Umbilical cord (tissue), 2 donors: Measurements from ENCODE around the gene HEXB. TPM values are rescaled to one million over a fixed set of nuclear protein-coding genes. Genes with fewer than 3 reads are reported as not detected.

Experiments used
- DNase-seq: peaks from one replicate; pipeline ENCODE4 v3.0.0-alpha.2; 2015; ENCODE audit warnings: low spot score
- total RNA-seq: library from RNA; depleted of rRNA; stranded (reverse); fragments of >200 nt; gene quantifications from one replicate; pipeline ENCODE4 v1.2.3, GENCODE V29; 2014; ENCODE audit warnings: low replicate concordance; ENCODE audit not compliant: insufficient read depth

HEXB gene
- 67.2 TPM for total RNA-seq

DNA sequence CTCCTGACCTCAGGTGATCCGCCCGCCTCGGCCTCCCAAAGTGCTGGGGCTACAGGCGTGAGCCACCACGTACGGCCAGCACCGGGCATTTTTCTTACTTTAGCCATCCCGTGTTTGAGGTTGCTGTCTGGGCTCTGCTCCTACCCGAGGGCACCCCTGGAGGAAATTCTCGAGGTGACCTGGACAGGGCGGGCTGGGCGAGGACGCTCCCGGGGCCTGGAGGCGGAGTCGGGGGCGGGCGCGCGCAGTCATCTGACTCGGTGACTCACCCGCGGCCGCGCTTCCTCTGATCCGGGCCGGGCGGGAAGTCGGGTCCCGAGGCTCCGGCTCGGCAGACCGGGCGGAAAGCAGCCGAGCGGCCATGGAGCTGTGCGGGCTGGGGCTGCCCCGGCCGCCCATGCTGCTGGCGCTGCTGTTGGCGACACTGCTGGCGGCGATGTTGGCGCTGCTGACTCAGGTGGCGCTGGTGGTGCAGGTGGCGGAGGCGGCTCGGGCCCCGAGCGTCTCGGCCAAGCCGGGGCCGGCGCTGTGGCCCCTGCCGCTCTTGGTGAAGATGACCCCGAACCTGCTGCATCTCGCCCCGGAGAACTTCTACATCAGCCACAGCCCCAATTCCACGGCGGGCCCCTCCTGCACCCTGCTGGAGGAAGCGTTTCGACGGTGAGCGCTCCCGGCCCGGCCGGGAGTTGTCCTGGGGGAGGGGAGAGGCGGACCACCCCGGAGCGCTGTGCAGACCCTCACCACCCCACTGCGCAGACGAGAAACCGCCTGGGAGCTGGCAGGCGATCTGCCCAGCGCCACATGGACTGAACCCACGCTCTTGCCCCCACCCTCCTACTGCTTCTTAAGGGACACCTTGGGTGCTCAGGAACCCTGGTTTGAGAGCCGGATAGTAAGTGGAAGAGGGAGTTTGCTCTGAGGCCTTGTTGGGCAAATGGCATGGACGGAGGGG is at the start of gene HEXB:
HEXB (plus strand) TSS at position 334 of the 952 bp plus-strand sequence; CDS start at position 362, 28 bp downstream.
- peak; percentile 88 for DNase-seq

DNA sequence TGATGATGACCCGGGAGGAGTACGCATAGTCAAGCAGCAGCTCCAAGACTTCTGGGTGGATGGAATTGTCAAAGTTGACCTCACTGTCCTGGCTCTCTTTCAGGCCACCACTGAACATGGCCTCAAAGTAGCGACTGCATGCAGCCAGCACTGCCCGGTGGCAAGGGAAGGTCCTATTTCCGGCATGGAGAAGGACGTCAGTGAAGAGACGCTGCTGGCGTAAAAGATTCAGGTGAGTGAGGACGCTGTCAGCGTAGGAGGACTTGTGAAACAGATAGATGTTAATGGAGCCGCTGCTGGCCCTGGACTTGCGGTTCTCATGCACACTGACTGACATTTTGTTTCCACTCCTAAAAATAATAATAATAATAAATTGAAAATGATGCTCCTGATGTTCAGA is 48.9 kb upstream of the HEXB start:
- no peak for DNase-seq

DNA sequence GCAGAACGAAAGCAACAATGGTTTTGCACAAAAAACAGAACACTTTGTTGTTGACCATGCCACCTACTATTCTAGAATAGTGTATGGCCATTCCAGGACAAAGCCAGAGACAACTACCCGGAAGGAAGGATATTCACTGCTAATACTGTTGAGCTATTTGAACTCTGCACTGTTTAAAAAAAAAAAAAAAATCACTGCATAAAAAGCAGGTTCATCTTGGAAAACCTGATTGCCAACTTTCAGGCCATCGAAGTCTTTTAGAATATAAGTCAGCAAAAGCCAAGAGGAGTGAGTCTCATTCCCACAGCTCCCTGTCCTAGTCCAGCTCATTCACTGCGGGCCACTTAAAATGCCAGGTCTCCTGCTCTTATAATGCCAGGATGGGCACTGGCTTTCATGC is 48.5 kb upstream of the HEXB start:
- no peak for DNase-seq

DNA sequence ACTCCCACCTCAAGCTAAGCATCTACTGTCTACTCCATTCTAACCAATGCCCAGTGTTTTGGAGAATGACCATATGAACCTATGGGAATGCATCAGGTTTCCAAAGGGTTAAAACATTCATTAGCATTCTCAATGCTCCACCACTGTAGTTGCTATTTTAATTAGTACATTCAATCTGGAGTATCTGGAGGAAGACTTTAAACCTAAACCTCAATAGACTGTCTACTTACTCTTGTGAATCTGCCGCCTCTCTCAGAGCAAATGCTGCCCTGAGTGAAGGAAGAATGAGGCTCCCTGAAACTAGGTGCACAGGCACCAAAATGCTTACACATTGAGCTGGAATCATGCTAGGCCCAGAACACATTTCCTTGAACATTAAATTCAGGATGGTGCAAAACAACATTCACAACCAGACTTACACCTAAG is 46.5 kb upstream of the HEXB start:
- no peak for DNase-seq

DNA sequence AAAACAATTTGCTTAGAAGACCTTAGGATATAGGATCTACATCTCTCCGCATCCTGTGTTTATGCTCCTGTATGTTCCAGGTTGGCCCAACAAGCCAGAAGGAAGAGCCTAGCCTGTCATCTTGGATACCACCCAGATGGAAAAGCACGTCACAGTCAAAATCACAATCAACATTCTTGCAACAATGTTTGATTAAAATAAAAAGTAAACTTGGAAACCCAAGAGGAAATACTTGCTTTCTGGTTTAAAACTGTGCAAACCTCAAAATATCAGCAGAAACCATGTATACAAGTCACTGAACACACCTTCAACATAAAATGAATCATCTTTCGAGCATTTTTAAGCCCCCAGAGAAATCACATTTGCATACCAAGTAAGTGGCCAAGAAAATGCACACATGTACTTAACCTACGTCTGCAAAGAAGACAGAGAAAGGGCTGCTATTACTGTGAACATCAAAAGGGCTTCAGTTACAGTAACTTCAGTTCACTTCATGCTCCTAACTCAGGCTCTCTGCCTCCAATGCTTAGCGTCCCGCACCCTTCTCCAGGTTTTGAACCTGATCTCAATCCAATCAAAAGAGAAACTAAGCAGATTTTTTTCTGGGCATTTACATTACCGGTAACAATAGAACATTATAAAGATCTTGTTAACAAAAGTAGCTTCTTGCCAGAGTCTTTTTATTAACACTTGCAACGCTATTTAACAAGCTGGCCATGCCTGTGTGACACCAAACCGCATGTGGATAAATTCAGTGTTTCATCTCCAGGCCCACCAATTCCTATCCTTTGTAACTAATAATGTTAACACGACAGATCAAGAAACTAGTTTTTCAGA is 45.8 kb upstream of the HEXB start:
- peak; percentile 49 for DNase-seq

DNA sequence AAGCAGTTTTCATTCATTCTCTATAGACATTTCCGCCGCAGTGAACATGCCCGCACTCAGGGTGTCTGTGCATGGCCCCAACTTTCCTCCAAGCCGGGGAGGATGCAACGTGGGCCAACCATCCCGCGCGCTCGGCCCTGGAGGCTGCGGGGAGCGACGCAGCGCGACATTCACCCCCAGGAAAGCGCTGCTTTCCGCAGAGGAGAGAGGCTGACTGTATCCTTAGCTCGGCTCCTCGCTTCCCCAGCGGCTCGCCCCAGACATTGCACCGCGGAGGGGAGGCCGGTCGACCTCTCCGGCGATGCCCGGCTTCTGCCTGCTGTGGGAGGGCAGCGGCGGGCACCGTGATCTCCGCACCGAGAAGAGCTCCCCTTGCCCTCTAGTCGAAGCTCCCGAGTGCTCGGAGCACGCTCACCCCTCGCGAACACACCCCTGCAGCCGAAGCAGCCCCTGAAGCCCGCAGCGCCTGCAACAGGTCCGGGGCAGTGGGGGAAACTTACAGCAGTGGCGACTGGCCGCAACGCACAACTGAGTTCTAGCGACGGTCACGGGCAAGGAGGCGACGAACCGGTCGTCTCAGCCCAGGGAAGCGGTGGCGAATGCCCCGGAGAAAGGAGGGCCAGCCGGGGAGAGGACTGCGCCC is 45.1 kb upstream of the HEXB start:
- DNase-seq = peak; percentile 28

DNA sequence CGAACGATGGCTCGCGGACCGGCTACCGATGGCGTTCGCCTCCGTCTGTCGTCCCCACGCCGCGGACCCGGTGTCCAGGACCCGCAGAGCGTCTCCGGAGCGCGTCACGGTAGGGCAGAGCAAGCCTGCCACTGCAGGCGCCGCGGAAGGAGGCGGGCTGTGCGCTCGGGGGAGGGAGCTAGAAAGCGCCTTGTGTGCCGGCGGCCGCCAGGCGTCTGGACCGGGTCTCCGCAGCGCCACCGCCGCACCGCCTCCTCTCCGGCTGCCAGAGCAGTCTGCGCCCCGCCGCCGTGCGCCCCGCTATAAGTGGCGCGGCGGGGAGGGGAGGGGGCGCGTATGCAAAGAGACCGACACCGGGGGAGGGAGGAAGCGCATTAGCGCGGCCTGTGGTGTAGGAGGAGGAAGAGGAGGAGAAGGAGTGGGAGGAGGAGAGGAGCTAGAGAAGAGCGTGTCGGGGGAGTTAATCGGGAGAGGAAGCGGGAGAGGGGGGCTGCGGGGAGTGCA is 44.5 kb upstream of the HEXB start, which contains the start of gene ENC1:
ENC1 (minus strand) TSS at position 279 of the 504 bp plus-strand sequence. CDS start 4,243 bp downstream, outside the sequence.
- DNase-seq = peak; percentile 98

DNA sequence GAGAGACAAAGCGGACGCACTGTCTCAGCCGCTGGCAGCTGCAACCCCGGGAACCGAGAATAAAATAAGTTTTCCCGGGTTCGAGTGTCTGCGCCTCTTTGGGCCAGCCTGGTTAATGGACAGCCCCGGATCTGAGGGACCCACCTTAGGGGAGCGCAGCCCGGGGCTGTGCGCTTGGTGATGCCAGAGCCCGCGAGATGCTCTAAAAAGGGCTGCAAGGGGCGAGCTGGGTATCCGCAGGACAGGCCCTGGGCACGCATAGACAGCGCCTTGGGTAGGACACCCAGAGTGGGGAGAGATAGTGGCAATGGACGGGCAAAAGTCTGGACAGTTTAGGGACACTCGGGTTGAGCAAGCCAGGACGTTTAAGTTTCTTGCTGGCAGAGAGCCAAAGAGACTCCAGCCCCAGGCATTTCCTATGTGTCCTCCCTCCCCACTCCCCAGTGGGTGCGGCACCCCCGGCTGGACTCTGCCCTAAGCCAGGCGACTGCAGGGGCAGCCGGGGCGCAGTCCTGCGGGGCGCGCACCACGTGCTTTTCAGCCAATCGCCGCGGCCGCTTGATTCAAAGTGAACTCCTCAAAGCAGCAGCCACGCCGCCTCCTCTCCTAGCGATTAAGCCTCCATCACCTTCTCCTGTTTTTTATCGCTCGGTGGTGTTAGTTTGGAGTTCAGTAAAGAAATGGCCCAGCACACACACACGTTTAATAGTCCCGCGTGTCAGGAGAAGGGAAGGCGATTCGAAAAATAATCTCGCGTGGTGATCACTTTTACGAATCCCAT is 43.9 kb upstream of the HEXB start:
- DNase-seq = peak; percentile 88

DNA sequence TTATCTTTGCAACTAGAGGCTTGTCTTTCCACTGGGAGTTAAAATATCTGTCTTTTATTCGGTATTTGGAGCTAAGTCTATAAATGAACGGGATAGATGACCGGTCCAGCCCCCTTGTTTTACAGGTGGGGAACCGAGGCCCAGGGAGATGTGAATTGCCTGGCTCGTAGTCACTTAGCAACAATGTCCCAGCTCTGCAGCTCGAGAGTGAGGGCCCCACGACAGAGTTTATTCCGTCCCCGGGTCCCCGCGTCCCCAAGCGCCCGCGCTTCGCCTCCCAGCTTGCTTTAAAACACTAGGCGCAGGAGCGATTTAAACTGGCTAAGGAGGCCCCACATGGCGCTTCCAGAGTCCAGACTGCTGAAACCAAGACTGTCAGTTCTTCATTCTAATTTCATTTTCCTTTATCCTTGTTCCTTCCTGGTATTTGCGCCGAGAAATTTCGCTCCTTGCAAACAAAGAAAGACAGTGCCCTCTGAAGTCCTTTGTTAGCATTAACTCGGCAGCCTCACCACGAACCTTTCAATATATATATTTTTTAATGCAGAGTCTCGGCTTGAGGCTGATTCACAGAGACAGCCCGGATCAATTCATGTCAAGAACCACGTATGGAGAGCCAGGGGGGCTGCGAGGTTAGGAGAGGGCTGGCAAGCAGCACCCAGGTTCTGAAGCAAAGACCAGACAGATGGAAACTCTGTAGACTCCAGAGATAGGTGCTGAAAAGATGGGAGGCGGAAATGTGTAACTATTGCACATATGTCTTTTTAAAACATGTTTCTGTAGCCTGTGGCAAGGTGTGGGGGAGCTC is 43.1 kb upstream of the HEXB start:
- peak; percentile 91 for DNase-seq

DNA sequence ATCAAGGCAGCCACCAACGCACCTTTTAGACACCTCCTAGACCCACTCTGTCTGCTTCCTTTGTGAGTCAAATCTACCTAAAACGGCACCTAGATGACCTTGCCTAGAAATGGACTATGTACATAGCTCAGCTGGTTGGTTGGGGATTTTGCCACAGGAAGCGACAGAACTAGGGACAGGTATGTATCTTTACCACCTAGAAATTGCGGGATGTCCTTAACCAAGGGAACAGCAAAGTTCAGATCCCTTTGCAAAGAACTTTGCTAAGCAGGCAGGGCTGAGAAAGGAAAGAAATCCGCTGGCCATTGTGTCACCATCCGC is 42.5 kb upstream of the HEXB start:
- DNase-seq = no peak

DNA sequence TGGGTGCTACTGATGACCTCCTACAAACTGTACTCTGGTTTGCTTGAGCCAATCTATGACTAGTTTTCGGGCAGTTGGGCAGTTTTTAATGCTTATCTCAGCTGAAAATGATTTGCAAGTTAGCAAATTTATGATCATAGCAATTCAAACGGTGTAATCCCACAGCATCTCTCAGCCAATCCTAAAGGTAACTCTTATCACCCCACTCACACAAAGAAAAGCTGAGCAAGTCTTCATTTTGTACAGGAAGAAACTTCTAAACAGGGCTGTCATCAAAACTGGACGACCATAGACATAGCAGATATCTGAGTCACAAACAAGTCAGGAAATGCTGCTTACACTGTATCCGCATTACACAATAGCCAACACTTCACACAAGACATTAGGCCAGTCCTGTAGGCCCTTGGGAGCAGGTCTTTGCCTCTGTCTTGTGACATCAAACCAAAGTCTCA is 41.9 kb upstream of the HEXB start:
- peak; percentile 82 for DNase-seq

DNA sequence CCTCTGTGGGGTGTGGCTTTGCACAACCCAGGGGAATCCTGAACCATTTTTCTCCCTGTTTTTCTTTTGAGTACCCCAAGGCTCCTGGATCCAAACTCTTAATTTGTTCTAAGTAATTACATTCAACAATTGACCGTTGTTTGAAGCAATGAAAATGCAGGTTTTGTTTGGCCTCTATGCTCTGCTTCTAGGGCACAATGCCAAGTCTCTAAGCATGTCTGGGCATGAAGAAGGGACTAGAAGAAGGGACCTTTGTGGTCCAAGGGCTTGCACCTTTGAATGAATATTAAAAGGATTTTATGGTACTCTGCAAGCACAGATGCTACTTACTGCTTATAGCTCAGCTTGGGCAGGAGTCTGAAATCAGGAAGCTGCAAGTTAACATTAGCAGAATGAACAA is 37.9 kb upstream of the HEXB start:
- DNase-seq = no peak

DNA sequence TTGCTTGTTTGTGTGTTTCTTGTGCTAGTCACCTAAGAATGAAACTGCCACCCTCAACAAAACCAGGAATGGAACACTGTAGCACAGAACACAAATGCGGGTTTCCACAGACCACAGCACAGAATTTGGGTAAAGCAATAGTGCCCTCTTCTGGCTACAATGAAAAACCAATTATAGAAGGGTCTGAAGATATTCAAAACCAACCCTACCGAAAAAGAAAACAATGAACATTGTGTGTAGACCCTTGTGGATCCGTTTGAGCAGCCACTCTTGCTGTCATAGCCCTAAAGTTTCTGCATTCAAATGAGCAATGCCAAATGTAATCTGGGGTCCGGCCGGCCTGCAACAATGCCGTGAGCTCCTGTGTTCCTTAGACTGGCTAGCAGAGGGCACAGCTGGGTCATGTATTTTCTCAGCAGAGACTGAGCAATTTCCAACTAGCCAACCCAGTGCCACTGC is 36.2 kb upstream of the HEXB start:
- peak; percentile 71 for DNase-seq

DNA sequence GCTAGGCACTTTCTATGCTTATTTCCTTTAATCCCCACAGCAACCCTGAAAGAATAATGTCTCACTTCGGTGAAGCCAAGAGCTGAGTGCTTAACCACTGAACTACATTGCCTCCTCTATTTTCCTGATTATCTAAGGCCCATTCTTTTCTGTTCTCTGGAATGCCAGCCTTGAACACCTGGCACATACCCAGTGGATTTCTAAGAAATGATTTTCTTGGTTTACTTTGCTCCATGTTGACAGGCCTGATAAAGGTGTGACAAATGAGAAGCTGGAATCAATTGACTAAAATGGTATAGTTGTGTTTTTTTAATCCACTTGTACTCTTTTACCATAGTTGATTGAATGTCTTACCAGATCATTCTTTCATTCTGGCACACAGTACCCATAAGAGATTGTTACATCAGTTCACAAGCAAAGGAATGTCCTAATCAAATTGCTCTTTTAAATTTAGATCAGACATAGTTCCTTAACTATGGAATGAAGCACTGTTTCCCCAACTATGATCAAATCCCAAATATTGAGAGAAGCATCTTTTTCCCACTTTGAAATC is 35.5 kb upstream of the HEXB start:
- DNase-seq = no peak

DNA sequence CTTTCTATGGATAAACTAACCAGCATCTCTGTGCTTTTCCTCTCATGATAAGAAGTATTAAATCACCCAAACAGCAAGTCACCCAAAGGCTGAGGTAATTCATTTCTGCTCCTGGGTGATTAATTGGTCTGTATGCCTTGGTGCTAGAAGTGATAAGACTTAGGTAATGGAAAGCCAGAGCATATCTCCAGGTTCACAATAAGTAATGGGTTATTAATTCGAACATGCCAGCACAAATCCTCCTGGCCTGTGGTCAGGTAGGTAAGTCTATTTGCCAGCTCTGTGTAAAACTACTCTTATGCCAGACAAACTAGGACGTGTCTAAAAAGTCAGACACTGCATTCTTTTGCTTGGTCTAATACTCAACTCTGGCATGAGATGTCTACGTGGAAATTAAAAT is 33.3 kb upstream of the HEXB start:
- peak; percentile 52 for DNase-seq

DNA sequence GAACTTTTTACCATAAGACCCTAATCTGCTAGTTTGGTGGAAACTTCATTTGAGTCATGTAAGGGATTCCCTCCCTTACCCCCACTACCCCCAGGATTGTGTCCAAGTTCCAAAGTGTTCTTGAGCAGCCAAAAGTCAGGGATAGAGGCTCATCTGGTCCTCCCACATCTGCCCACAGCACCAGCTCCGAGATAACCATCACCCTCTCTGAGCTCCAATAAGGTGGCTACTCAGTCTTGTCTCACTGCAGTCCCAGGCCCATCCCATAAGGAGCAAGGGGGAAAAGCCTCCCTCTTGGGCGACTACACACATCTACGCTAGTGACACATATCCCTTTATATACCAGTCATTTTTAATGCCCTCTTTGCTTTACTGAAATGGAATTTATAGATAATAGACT is 32.5 kb upstream of the HEXB start:
- DNase-seq = no peak

DNA sequence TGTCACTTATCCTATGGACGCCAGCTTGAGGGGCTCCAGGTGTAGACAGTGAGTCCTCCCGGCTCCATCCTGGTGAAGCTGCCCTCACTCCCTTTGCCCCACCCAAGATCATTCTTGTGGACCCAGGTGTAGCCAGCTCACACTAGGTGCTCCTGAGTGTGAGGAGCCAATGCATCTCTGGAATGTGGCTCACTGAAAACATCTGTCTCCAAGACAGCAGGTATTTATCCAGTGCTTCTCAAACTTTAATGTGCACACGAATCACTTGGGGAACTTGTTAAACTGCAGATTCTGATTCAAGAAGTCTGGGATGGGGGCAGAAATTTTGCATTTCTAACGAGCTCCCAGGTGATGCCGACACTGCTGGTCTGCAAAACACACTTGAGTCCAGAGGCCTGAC is 31.0 kb upstream of the HEXB start:
- DNase-seq = no peak

DNA sequence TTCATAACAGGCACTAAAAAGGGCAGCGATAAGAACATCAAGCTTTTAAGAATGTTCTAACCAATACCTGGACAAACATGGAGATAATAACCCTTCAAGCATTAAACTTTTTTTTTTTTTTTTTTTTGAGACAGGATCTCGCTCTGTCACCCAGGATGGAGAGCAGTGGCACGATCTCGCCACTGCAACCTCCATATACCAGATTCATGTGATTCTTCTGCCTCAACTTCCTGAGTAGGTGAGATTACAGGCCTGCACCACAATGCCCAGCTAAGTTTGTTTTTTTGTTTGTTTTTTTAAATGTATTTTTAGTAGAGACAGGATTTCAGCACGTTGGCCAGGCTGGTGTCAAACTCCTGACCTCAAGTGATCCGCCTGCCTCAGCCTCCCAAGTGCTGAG is 29.8 kb upstream of the HEXB start:
- DNase-seq = no peak

DNA sequence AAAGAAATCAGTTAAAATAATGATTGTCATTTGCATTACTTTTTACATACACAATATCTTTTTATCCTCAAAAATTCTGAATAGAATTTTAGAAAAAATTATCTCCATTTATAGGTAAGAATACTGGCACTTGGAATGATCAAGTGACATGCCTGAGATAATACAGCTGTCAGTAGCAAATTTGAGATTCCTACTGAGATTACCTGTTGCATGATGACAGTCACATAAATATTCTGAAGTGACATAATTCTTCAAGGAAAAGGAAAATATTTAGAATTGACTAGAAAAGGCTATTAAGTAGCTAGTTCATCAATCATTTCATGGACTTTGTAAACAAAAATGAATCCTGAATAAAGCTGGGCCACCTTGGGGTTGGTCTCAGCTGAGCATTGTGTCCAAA is 29.3 kb upstream of the HEXB start:
- DNase-seq = no peak

DNA sequence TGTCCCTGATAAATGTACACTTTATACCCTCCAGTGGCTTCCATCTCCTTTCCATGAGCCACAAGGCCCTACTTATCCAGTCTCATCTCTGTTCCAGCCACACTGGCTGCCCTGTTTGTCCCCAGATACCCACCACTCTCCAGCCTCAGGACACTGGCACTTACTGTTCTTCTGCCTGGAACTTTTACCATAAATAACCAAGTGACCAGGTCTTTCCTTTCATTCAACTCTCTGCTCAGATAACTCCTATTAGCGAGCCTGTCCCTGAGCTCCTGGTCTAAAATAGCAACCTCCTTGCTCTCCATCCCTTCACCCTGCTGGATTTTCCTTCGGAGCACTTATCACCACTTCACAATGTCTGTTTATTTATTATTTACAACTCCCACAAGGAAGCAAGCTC is 27.9 kb upstream of the HEXB start:
- no peak for DNase-seq
